Measurements from ENCODE around the gene COL21A1.

The COL21A1 gene

DNA sequence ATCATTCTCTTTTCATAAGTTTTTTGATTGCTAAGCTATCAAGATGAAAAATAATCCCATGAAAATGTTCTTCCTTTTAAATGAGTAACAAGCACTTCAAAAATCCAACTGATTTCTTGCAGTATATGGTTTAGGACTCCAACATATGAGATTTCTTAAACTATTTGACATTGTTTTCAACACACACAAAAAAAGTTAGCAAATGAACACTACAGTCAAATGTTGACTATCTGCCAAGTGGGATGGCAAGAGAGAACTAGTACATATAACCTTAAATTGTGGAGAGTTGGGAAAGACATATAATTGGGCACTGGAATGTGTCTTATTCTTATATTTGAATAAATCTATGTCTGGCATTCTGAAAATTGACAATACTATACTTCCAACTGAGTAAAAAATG, 15.6 kb downstream of the COL21A1 start:
- no peaks in the 10 kb centered on the region for H3K4me1 Mint-ChIP-seq

DNA sequence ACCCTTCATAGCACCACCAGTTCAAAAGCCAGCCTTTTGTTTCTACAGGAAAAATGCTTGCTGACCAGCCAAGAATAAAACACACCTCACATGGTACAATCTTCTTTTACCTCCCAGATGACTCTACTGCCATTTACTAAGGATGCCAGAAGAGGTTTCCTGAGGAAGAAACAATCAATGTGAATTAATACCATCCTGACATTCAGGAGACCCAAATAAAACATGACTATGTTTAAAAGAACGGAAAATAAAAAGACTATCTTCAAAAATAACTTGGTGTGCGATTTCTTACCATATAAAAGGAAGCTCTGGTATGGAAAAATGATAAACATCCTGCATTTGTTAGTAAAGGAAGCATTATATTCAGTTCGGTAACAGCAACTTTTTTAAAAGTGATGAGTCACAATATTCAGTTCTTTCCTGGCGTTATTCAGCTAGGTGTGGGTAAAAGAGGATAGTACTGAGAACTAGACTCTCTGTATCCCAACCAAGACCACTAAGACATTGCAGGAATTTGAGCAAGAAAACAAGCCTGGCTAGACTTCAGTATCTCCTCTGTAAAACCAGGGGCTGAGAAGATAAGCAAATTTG, 16.3 kb downstream of the COL21A1 start:
- no peaks in the 10 kb centered on the region for H3K4me1 Mint-ChIP-seq
- no peaks in the 10 kb centered on the region for H3K27me3 Mint-ChIP-seq
- H3K4me3 Mint-ChIP-seq: no peak overlapping the region
- H3K36me3 Mint-ChIP-seq: no peaks in the 10 kb centered on the region
- H3K27ac Mint-ChIP-seq: no peak overlapping the region
- no peak for ATAC-seq
- peaks cover 10% of the 10 kb centered on the region for H3K9me3 Mint-ChIP-seq

More for the DNA sequence above, 15.6 kb downstream of the COL21A1 start:
- Mint-ChIP-seq H3K4me3 (no peak overlapping the region), H3K27ac (no peak overlapping the region), H3K36me3 (no peaks in the 10 kb centered on the region), H3K27me3 (no peaks in the 10 kb centered on the region), H3K9me3 (peaks cover 10% of the 10 kb centered on the region)
- no peak for ATAC-seq

DNA sequence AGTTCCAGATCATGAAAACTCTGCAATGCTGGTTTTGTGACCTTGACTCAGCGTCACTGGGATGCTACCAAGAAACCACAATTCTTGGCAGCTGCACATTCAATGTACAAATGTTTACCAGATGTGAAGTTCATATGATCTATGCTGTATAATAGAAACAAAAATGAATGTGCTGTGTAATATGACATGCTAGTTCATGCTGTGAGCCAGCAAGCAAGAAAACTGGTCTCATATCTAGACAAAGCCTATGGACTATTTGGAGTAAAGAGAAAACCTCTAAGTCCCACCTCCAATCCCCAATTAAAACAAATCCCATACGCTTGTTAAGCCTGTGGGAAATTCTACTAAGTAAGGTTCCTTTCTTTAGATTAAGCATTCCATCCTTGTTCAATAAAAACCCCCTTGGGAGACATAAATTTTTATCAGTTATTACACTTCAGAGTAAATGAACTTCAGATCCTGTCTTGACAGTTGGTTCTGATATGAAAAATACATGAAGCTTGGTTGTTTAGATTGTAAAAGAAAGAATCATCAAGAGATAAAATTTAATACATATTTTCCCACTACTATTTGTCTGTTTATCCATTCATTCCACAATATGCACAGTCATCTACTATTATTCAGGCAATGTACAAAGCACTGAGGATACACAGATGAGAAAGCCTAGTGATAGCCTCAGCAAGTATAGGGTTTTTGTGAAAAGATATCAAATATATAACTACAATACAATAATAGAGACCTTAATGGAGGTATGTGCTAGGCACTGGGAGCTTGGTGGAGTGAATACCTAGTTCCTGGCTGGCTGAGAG, 20.1 kb downstream of the COL21A1 start:
- Mint-ChIP-seq H3K27ac (no peak overlapping the region), H3K4me3 (no peak overlapping the region), H3K4me1 (no peaks in the 10 kb centered on the region), H3K36me3 (no peaks in the 10 kb centered on the region), H3K9me3 (peaks cover 5% of the 10 kb centered on the region), H3K27me3 (no peaks in the 10 kb centered on the region)
- ATAC-seq: no peak

DNA sequence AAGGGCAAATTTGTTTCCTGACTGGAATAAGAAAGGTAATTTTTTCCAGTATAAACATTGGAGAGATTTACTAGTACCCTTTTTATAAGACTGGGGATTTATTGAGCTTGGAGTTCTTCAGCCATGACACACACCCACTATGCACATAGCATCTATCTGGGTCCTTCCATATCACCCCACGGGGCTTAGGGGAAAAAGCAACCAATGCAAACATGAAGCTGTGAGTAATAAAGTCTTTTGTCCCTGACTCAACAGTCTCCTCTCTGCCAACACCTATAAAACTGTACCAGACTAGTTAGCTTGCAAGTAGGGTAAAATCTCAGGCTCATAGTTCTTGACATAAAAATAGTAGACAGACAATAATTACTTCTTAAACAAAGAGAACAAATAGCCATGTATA, 23.4 kb downstream of the COL21A1 start:
- Mint-ChIP-seq H3K9me3 (peaks cover 5% of the 10 kb centered on the region), H3K4me3 (no peak overlapping the region), H3K27ac (no peak overlapping the region), H3K27me3 (no peaks in the 10 kb centered on the region), H3K4me1 (no peaks in the 10 kb centered on the region), H3K36me3 (no peaks in the 10 kb centered on the region)
- no peak for ATAC-seq

DNA sequence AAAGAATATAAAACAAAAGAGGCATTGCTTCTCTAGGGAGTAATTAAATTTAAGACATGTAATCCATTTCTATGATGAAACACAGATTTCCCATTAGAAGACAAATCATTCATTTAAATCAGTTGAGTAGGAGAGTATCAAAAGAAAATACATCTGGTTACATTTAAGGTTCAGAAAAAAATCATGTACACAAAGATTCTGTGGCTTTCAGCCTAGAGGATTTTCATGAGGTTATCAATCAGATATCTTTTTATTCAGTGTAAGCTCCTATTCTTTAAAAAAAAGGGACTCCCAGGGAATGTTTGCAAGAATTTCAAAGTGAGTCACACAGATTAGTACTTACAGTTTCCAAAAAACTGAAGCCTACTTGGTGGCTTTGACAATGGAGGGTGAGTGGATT, 24.9 kb downstream of the COL21A1 start:
- ATAC-seq: no peak
- H3K9me3 Mint-ChIP-seq: peaks cover 1% of the 10 kb centered on the region
- no peaks in the 10 kb centered on the region for H3K27me3 Mint-ChIP-seq
- H3K4me1 Mint-ChIP-seq: no peaks in the 10 kb centered on the region
- no peak overlapping the region for H3K4me3 Mint-ChIP-seq
- H3K36me3 Mint-ChIP-seq: no peaks in the 10 kb centered on the region
- H3K27ac Mint-ChIP-seq: no peak overlapping the region

DNA sequence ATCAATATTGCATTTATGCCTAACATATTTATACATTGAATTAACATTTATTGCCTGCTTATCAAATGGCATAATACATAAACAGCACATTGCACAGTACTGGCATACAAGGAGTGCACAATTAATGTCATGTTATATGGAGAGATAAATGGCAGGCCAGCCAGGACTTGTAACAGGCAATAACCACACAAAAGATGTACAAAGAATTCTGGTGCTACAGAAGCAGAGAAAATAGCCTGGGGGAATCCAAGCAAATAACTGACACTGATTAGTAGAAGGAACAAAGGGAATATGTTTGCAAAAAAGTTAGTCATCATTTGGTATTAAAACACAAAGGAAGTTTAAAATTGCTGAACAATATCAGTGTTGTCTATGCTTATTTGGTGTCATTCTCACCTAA, 27.3 kb downstream of the COL21A1 start:
- no peak for ATAC-seq
- no peaks in the 10 kb centered on the region for H3K36me3 Mint-ChIP-seq
- H3K4me1 Mint-ChIP-seq: no peaks in the 10 kb centered on the region

DNA sequence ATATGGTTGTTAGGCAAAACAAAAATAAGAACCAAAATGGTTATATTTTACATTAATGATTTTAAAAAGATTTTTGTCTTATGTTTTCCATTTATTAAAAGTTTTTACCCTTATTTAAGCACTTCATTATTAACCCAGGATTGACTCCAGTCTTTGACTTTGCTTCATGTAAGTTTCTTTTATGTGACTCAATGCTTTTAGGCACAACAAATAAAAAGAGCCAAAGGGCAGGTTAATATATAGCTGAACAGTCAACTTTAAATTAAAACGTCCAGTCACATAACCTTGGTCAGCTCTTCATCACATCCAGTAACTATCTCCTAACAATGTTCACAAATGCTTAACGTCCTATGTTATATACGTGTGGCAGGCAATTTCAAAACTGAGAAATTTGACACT, 32.7 kb downstream of the COL21A1 start:
- Mint-ChIP-seq H3K36me3 (no peaks in the 10 kb centered on the region), H3K4me1 (no peaks in the 10 kb centered on the region), H3K27ac (no peak overlapping the region), H3K9me3 (peaks cover 2% of the 10 kb centered on the region), H3K4me3 (no peak overlapping the region), H3K27me3 (no peaks in the 10 kb centered on the region)
- ATAC-seq: no peak

More for the DNA sequence above, 27.3 kb downstream of the COL21A1 start:
- H3K27me3 Mint-ChIP-seq: no peaks in the 10 kb centered on the region
- peaks cover 2% of the 10 kb centered on the region for H3K9me3 Mint-ChIP-seq
- no peak overlapping the region for H3K27ac Mint-ChIP-seq
- H3K4me3 Mint-ChIP-seq: no peak overlapping the region

DNA sequence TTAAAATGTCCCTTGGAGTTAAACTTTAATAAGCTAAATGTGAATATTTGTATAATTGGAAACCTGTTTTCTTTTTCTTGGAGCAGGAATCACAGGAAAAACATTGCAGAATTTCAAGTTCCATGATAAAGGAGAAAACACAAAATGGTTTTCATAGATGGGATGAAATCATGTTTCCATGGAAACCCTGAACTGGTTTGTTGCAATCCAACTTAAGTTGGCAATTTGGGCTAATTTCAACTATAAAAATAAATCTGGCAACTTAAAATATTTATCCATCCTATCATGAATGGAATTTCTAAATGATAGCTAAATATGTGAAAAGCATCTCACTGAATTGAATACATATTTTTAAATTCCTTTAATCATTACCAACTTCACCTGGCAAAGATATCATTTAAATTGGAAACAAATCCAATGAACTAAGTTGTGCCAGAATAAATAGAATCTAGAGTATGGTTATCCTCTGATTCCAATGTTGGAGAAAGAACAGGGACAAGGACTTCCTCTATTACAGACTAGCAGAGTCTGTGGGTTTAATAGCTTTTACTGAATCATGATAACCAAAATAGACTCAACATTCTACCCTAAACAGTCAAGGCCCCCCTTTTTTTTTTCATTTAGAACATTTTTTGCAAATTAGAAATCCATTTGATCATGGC, 33.2 kb downstream of the COL21A1 start:
- H3K9me3 Mint-ChIP-seq: peaks cover 2% of the 10 kb centered on the region
- no peaks in the 10 kb centered on the region for H3K36me3 Mint-ChIP-seq
- ATAC-seq: no peak
- no peaks in the 10 kb centered on the region for H3K27me3 Mint-ChIP-seq
- H3K27ac Mint-ChIP-seq: no peak overlapping the region
- H3K4me1 Mint-ChIP-seq: no peaks in the 10 kb centered on the region
- no peak overlapping the region for H3K4me3 Mint-ChIP-seq

DNA sequence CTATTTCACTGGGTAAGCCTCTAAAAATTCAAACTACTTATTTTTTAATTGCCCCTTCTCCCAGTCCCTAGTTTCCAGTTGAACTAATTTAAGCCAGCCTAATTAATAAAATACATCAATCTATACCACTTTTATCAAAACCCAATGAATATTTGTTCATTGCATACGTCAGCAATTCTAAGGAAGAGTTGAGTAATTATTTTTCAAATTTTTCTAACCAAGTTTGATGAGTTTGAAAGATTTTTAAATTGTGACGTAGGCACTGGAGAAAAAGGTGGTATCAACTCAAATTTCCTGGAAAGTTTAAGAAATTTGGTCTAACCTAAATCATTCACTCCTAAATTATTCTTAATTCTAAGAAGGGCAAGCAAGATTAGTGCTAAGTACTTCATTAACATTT, 35.7 kb downstream of the COL21A1 start:
- no peaks in the 10 kb centered on the region for H3K36me3 Mint-ChIP-seq
- no peak overlapping the region for H3K27ac Mint-ChIP-seq
- H3K4me1 Mint-ChIP-seq: no peaks in the 10 kb centered on the region
- H3K9me3 Mint-ChIP-seq: peaks cover 5% of the 10 kb centered on the region
- H3K27me3 Mint-ChIP-seq: no peaks in the 10 kb centered on the region
- no peak overlapping the region for H3K4me3 Mint-ChIP-seq
- no peak for ATAC-seq

DNA sequence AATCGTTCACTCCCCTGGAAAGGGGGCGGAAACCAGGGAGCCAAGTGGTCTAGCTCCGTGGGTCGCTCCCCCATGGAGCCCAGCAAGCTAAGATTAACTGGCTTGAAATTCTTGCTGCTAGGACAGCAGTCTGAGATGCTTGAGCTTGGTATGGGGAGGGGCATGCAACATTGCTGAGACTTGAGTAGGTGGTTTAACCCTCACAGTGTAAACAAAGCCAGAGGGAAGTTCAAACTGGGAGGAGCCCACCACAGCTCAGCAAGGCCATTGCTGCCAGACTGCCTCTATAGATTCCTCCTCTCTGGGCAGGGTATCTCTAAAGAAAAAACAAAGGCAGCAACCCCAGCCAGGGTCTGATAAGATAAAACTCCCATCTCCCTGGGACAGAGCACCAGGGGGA, 43.2 kb downstream of the COL21A1 start:
- Mint-ChIP-seq H3K27ac (no peak overlapping the region), H3K4me1 (no peaks in the 10 kb centered on the region), H3K9me3 (peaks cover 16% of the 10 kb centered on the region), H3K27me3 (no peaks in the 10 kb centered on the region), H3K4me3 (no peak overlapping the region), H3K36me3 (no peaks in the 10 kb centered on the region)
- no peak for ATAC-seq

DNA sequence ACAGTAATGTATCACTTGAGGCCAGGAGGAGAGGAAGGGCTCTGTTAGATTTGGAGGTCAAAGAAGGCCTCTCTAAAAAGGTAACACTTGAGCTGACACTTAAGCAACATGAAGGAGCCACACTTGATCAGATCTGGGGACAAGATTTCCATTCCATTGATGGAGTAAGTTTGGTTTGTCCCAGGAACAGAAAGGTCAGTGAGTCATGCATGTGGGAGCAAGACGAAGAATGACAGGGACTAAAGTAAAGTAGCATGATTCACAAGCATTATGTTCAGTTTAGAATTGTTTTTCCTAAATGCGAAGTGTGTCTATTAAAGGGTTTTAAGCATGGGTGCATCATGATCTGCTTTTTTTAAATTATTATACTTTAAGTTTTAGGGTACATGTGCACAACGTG, 47.4 kb downstream of the COL21A1 start:
- H3K4me3 Mint-ChIP-seq: no peak overlapping the region
- no peaks in the 10 kb centered on the region for H3K4me1 Mint-ChIP-seq
- H3K9me3 Mint-ChIP-seq: peaks cover 12% of the 10 kb centered on the region
- no peaks in the 10 kb centered on the region for H3K36me3 Mint-ChIP-seq
- ATAC-seq: no peak
- no peak overlapping the region for H3K27ac Mint-ChIP-seq
- H3K27me3 Mint-ChIP-seq: no peaks in the 10 kb centered on the region

DNA sequence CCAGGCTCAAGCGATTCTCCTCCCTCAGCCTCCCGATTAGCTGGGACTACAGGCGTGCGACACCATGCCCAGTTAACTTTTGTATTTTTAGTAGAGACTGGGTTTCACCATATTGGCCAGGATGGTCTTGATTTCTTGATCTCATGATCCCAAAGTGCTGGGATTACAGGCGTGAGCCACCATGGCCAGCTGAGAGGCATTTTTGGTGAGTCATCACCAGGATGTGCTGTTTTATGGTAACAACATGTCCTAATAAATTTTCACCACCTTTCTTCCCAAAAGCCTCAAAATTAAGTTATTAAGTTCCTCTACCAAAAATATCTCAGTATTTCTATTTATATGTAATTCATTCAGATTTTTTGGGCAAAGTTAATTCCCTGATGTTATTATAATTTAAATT, 53.5 kb downstream of the COL21A1 start:
- Mint-ChIP-seq H3K9me3 (peaks cover 17% of the 10 kb centered on the region), H3K27me3 (no peaks in the 10 kb centered on the region), H3K36me3 (no peaks in the 10 kb centered on the region), H3K4me1 (no peaks in the 10 kb centered on the region), H3K4me3 (no peak overlapping the region), H3K27ac (no peak overlapping the region)
- no peak for ATAC-seq

DNA sequence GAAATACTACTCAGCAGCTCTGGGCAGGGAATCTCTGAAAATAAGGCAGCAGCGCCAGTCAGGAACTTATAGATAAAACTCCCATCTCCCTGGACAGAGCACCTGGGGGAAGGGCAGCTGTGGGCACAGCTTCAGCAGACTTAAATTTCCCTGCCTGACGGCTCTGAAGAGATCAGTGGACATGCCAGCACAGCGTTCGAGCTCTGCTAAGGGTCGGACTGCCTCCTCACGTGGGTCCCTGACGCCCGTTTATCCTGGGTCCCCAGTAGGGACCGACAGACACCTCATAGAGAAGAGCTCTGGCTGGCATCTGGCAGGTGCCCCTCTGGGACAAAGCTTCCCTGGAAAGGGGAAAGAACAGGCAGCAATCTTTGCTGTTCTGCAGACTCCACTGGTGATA, 59.0 kb downstream of the COL21A1 start:
- no peak overlapping the region for H3K27ac Mint-ChIP-seq
- ATAC-seq: no peak
- no peaks in the 10 kb centered on the region for H3K4me1 Mint-ChIP-seq
- H3K36me3 Mint-ChIP-seq: no peaks in the 10 kb centered on the region
- no peaks in the 10 kb centered on the region for H3K27me3 Mint-ChIP-seq
- peaks cover 13% of the 10 kb centered on the region for H3K9me3 Mint-ChIP-seq
- H3K4me3 Mint-ChIP-seq: no peak overlapping the region

DNA sequence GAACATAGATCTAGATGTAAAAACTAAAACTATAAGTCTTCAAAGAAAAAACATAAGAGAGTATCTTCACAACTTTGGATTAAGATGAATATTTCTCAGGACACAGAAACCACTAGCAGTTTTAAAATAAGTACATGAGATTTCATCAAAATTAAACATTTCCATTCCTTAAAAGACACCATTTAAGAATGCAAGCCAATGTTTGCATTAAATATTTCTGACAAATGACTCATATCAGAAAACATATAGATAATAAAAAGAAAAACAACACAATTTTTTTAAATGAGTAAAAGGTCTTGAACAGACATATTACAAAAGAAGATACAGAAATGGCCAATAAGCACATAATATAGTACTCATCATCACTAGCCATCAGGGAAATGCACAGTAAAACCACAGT, 59.7 kb downstream of the COL21A1 start:
- no peak for ATAC-seq
- Mint-ChIP-seq H3K36me3 (no peaks in the 10 kb centered on the region), H3K9me3 (peaks cover 13% of the 10 kb centered on the region), H3K27me3 (no peaks in the 10 kb centered on the region), H3K4me1 (no peaks in the 10 kb centered on the region), H3K4me3 (no peak overlapping the region), H3K27ac (no peak overlapping the region)

DNA sequence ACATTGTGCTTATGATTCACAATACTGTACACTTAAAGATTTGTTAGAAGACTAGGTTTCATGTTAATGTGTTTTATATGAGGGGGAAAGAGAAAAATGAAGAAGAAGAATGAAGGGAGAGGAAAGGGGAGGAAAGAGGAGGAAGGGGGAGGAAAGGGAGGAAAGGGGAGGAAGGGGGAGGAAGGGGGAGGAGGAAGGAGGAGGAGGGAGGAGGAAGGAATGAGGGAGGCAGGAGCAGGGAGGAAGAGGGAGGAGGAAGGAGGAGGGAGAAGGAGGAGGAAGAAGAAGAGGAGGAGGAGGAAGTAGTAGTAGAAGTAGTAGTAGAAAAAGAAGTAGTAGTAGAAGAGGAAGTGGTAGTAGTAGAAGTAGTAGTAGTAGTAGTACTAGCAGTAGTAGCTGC, 70.6 kb downstream of the COL21A1 start:
- no peak overlapping the region for H3K27ac Mint-ChIP-seq
- H3K4me3 Mint-ChIP-seq: no peak overlapping the region
- no peak for ATAC-seq
- no peaks in the 10 kb centered on the region for H3K36me3 Mint-ChIP-seq
- peaks cover 35% of the 10 kb centered on the region for H3K9me3 Mint-ChIP-seq
- no peaks in the 10 kb centered on the region for H3K4me1 Mint-ChIP-seq
- H3K27me3 Mint-ChIP-seq: no peaks in the 10 kb centered on the region

DNA sequence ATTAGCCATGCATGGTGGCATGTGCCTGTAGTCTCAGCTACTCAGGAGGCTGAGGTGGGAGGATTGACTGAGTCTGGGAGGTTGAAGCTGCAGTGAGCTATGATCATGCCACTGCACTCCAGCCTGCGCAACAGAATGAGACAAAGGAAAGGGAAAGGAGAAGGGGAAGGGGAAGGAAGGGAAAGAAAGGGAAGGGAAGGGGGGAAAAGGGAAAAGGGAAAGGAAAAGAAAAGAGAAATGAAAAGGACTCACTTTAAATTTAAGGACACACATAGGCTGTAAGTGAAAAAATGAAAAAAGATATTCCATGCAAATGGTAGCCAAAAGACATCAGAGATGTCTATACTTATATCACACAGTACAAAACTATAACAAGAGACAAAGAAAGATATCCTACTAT, 74.2 kb downstream of the COL21A1 start:
- Mint-ChIP-seq H3K4me3 (no peak overlapping the region), H3K36me3 (no peaks in the 10 kb centered on the region), H3K4me1 (no peaks in the 10 kb centered on the region), H3K9me3 (peaks cover 42% of the 10 kb centered on the region), H3K27ac (no peak overlapping the region), H3K27me3 (no peaks in the 10 kb centered on the region)
- no peak for ATAC-seq
